Testis (tissue), 2 donors: ENCODE data around the gene CEACAM3.

Source experiments
- CTCF ChIP-seq, 3 experiments: fragments of 450-650 bp in 2 of 3; fragments of 200-600 bp in 1 of 3; sonication (generic) in 1 of 3; IDR thresholded peaks; one replicate each; pipeline ENCODE4 v1.5.1; 2016 to 2019; ENCODE audit warnings: antibody characterized with exemption in 3 of 3, mild to moderate bottlenecking in 2 of 3, moderate library complexity in 1 of 3
- POLR2A ChIP-seq: fragments of 450-650 bp; IDR thresholded peaks from one replicate; pipeline ENCODE4 v1.6.1; 2017; ENCODE audit warnings: antibody characterized with exemption, mild to moderate bottlenecking, moderate library complexity

- TF ChIP-seq CTCF (IDR thresholded peaks at IDR 0.05): no peak
- TF ChIP-seq POLR2A: no peak
Observed at GRCh38 chr19:41801792-41802211, 5.4 kb downstream of the CEACAM3 start.
